ENCODE results near the gene UBR7.
"Not testable (repeated sequence)": the region's sequence is repeated elsewhere in the genome, so short reads cannot be mapped to it uniquely, and the experiment has no call there.

UBR7 gene

DNA sequence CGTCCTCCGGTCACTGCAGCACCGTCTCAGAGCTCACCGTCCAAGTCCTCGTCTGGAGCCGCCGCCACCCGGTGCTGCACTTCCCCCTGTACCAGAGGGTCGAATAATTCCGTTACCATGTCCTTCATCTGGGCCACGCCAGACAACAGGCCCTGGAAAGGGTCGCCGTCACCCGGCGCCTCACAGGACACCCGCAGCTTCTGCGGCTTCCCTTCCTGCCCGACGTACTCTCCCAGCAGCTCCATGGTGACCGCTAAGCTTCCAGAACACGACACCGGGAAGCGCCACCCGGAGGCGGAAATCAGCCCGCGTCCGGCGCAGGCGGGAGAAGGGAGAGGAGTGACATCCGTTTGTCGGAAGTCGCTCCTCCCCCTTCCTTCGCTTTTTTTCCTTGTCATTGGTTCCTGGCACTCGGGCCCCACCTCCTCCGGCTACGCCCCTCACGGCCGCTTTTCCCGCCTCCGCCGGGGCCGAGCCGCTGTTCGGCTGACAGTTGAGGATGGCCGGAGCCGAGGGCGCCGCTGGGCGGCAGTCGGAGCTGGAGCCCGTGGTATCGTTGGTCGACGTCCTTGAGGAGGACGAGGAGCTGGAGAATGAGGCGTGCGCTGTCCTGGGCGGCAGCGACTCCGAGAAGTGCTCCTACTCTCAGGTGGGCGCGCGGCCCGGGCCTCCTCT, at the start of gene UBR7, which contains the start of gene GON7:
UBR7 (plus strand) TSS at position 464 of the 675 bp plus-strand sequence; CDS start at position 500, 36 bp downstream.
GON7 (minus strand) TSS at position 273 of the 675 bp plus-strand sequence; CDS start at position 245, 28 bp downstream.
- peak; percentile 90 for DNase-seq

DNA sequence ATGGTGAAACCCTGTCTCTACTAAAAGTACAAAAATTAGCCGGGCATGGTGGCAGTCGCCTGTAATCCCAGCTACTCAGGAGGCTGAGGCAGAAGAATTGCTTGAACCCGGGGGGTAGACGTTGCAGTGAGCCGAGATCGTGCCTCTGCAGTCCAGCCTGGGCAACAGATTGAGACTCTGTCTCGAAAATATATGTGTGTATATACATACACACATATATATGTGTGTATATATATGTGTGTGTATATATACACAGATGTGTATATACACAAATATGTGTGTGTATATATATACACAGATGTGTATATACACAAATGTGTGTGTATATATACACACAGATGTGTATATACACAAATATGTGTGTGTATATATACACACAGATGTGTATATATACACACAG, 48.7 kb upstream of the UBR7 start:
- DNase-seq, result not testable (repeated sequence)

DNA sequence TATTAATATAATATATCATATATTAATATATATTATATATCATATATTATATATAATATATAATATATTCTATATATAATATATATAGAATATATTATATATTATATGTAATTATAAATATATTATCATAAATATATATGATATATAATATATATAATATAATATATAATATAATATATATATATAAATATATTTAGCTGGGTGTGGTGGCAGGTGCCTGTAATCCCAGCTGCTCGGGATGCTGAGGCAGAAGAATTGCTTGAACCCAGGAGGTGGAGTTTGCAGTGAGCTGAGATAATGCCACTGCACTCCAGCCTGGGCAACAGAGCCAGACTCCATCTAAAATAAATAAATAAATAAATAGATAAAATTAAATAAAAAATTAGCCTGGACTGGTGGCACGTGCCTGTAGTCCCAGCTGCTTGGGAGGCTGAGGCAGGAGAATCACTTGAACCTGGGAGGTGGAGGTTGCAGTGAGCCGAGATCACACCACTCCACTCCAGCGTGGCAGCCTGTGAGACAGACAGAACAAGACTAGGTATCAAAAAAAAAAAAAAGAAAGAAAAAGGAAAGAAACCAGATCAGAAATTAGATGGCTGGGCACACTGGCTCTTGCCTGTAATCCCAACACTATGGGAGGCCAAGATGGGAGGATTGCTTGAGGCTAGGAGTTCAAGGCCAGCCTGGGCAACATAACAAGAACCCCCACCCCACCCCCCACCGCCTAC, 47.3 kb upstream of the UBR7 start:
- DNase-seq, result not testable (repeated sequence)

DNA sequence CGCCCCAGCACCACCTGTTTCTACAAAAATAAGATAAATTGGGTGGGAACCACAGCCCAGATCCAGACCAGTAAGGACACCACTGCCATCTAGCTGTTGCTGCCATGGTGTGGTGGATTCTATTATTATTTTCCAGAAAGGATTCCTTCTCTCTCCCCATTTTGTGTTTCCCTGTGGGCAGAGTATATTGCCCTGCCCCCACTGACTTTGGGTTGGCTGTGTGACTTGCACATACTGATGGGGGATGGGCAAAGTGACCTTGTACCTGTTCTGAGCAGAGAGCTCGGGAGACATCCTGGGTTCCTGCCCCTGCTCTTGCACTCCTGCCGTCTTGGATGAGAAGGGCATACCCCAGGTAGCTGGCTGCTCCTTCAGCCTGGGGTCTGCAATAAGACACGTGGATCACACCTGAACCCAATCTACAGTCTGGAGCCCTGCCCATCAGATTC, 46.7 kb upstream of the UBR7 start:
- no peak for DNase-seq

DNA sequence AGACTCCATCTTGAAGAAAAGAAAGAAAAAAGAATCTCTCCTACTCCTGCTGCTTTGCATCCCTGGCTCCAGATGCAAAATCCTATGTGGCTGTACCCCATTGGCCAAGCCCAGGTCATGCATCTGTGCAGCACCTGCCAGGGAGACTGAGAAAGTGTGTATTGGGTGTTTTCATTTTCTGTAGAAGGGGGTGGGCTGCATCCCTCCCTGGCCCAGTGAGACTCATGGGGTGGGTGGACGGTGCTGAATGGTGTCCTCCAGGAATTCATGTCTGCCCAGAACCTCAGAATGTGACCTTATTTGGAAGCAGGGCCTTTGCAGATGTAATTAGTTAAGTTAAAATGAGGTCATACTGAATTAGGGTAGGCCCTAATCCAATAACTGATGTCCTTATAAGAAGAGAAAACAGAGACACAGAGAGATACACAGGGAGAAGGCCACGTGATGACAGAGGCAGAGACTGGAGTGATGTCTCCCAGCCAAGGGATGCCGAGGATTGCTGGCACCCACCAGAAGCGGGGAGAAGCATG, 45.6 kb upstream of the UBR7 start:
- DNase-seq, result no peak

GRCh38 chr14:93163564-93163963, 43.5 kb upstream of the UBR7 start:
- DNase-seq, result no peak

DNA sequence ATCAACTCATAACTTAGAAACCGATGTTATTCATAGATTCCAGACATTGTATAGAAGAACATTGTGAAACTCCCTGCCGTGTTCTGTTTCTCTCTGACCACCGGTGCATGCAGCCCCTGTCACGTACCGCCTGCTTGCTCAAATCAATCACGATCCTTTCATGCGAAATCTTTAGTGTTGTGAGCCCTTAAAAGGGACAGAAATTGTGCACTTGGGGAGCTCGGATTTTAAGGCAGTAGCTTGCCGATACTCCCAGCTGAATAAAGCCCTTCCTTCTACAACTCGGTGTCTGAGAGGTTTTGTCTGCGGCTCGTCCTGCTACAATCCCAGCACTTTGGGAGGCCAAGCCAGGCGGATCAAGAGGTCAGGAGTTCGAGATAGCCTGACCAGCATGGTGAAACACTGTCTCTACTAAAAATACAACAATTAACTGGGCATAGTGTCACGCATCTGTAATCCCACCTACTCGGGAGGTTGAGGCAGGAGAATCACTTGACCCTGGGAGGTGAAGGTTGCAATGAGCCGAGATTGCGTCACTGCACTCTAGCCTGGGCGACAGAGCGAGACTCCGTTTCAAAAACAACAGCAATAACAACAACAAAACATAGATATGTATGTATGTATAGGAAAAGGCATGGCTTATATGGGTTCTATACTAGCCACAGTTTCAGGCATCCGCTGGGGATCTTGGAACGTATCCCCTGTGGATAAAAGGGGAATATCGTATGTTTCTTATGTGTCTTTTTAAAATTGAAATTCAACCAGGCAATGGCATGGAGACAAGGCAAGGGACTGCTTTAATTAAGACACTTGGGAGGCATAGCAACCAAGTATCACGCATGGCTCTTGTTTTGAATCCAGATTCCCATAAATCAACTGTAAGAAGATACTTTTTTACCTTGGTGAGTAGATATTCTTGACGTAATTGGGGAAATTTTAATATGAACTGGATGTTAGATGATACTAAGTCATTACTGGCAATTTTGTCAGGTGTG, 41.5 kb upstream of the UBR7 start:
- DNase-seq, result not testable (repeated sequence)

DNA sequence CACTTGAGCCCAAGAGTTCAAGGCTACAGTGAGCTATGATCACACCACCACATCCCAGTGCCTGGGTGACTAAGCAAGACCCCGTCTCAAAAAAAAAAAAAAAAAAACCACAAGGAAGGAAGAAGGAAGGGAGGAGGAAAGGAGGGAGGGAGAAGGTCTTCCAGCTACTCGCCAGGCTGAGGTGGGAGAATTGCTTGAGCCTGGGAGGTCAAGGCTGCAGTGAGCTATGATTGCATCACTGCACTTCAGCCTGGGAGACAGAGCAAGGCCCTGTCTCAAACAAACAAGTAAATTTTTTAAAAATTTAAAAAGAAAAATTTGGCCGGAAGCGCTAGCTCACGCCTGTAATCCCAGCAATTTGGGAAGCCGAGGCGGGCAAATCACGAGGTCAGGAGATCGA, 38.4 kb upstream of the UBR7 start:
- not testable (repeated sequence) for DNase-seq

DNA sequence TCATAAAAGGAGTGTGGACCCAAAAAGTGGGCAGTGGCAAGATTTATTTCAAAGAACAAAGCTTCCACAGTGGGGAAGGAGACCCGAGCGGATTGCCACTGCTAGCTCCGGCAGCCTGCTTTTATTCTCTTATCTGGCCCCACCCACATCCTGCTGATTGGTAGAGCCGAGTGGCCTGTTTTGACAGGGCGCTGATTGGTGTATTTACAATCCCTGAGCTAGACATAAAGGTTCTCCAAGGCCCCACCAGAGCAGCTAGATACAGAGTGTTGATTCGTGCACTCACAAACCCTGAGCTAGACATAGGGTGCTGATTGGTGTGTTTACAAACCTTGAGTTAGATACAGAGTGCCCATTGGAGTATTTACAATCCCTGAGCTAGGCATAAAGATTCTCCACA, 37.4 kb upstream of the UBR7 start:
- DNase-seq, result not testable (repeated sequence)

DNA sequence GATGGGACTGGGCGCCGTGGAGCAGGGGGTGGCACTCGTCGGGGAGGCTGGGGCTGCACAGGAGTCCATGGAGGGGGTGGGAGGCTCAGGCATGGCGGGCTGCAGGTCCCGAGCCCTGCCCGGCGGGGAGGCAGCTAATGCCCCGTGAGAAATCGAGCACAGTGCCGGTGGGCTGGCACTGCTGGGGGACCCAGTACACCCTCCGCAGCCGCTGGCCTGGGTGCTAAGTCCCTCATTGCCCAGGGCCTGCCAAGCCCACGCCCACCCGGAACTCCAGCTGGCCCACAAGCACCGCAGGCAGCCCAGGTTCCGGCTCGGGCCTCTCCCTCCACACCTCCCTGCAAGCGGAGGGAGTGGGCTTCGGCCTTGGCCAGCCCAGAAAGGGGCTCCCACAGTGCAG, 36.9 kb upstream of the UBR7 start:
- not testable (repeated sequence) for DNase-seq

GRCh38 chr14:93171376-93171775, 35.7 kb upstream of the UBR7 start:
- DNase-seq, result no peak

GRCh38 chr14:93173943-93174395, 33.1 kb upstream of the UBR7 start:
- DNase-seq, result no peak

DNA sequence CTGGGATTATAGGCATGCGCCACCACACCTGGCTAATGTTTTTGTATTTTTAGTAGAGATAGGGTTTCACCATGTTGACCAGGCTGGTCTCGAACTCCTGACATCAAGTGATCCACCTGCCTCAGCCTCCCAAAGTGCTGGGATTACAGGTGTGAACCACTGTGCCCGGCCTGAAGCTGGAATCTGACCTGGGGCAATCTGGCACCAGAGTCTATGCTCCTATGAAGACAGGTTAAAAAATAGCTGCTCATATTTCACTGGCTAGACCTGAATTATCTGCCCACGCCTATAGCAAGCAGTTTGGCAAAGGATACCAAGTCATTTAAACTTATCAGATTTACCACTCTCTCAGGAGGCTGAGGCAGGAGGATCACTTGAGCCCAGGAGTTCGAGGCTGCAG, 32.3 kb upstream of the UBR7 start:
- DNase-seq, result not testable (repeated sequence)

DNA sequence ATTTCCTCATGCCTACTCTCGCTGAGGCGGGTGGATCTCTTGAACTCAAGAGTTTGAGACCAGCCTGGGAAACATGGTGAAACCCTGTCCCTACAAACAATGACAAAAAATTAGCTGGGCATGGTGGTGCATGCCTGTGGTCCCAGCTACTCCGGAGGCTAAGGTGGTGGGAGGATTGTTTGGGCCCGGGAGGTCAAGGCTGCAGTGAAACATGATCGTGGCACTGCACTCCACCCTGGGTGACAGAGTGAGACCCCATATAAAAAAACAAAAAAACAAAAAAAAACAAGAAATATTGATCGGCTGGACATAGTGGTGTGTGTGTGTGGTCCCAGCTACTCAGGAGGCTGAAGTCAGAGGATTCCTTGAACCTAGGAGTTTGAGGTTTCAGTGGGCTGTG, 31.6 kb upstream of the UBR7 start:
- no peak for DNase-seq

GRCh38 chr14:93183596-93184317, 23.3 kb upstream of the UBR7 start:
- no peak for DNase-seq

GRCh38 chr14:93184391-93185348, 22.4 kb upstream of the UBR7 start, which contains the start of the genes LYSET and MOAP1:
Gene LYSET (plus strand): TSS chr14:93185317. CDS start chr14:93185406, 89 bp downstream.
Gene MOAP1 (minus strand): TSS chr14:93184897. CDS start chr14:93184242, 655 bp downstream.
- peak; percentile 91 for DNase-seq

- no peak for DNase-seq
Measured at GRCh38 chr14:93185349-93185720, 21.7 kb upstream of the UBR7 start.

DNA sequence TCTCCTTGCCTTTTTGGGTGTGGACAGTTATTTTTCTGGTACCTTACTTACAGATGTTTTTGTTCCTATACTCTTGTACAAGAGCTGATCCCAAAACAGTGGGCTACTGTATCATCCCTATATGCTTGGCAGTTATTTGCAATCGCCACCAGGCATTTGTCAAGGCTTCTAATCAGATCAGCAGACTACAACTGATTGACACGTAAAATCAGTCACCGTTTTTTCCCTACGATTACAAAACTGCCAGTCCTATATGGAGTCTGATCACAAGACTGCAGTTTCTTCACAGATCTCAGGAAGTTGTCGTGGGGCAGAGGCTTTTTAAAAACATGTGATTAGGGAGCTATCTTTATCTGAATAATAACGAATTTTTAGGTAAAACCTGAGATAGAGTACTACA, 20.6 kb upstream of the UBR7 start:
- no peak for DNase-seq

- no peak for DNase-seq
Measured at GRCh38 chr14:93186956-93187355, 20.1 kb upstream of the UBR7 start.

DNA sequence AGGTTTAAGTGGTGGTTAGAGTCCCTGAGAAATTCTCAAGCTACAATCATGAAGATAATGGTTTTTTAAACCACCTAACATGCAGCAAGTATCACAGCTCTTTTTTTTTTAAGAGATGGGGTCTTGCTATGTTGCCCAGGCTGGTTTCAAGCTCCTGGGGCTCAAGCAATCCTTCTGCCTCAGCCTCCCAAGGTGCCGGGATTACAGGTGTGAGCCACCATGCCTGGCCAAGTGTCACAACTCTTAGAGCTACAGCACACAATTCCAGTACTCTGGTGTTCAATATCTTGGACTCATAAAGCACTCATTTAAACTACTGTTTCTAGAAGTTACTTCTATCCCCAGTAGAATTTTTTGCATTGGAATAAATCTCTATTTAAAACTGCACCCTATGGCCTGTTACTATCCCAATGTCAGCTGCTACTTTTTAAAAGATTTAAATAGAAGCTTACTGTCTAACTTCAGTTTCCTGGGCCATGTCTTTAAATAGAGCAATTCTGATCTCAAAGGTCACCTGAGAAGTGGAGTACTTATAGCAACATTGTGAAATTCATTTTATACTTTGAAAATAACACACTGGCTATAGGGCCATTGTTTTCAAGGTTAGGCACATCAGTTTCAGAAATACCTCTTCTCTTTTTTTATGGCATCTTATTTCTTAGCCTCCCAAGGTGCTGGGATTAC, 11.6 kb upstream of the UBR7 start:
- DNase-seq, result no peak

All from stimulated activated CD4-positive, alpha-beta T cell treated with anti-CD3 and anti-CD28 coated beads, Interleukin-1b, Interleukin-23, amount 100 ng/mL, for 48 hours (primary cell).